ENCODE measurements around the gene FRAS1. TPM values are rescaled to one million over a fixed set of nuclear protein-coding genes. Genes with fewer than 3 reads are reported as not detected.
"Not testable (repeated sequence)": the region's sequence is repeated elsewhere in the genome, so short reads cannot be mapped to it uniquely, and the experiment has no call there.

FRAS1 gene
- total and polyA plus RNA-seq, 8 donors: 4.7 to 21.5 (median 14.7) TPM

DNA sequence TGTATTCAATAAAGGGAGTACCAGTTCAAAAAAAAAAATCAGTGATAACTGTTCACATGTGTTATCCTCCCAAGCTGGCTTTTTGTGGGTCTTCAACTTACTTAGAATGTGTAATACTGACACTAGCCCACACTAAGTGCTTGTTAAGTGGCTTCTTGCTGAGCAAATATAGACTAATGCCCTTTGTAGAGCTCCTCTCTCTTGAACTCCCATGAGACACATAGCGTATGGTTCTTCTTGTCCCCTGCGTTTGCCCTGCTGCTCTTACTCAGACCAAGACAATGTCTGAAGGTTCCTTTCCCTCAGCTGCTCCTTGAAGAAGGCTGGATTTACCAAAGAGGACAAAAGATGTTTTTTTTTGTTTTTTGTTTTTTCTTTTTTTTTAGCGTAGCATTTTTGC is 110.9 kb downstream of the FRAS1 start:
- Histone ChIP-seq H3K9me3 (no peaks in the 10 kb centered on the region), H3K27me3 (no peaks in the 10 kb centered on the region), H3K4me1 (no peaks in the 10 kb centered on the region), H3K4me3 (no peak overlapping the region), H3K27ac (no peak overlapping the region), H3K36me3 (no peaks in the 10 kb centered on the region)
- no peak for FAIRE-seq
- no peak for ATAC-seq
- TF ChIP-seq, protein P1, sequence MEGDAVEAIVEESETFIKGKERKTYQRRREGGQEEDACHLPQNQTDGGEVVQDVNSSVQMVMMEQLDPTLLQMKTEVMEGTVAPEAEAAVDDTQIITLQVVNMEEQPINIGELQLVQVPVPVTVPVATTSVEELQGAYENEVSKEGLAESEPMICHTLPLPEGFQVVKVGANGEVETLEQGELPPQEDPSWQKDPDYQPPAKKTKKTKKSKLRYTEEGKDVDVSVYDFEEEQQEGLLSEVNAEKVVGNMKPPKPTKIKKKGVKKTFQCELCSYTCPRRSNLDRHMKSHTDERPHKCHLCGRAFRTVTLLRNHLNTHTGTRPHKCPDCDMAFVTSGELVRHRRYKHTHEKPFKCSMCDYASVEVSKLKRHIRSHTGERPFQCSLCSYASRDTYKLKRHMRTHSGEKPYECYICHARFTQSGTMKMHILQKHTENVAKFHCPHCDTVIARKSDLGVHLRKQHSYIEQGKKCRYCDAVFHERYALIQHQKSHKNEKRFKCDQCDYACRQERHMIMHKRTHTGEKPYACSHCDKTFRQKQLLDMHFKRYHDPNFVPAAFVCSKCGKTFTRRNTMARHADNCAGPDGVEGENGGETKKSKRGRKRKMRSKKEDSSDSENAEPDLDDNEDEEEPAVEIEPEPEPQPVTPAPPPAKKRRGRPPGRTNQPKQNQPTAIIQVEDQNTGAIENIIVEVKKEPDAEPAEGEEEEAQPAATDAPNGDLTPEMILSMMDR (IDR thresholded peaks at IDR 0.05): no peak
- 82 to 89% methylated on average over 3 of the region's 3 CpGs for WGBS, 2 donors
- no peak for DNase-seq
- intact Hi-C loops (cut with DNase I): no loop called here

DNA sequence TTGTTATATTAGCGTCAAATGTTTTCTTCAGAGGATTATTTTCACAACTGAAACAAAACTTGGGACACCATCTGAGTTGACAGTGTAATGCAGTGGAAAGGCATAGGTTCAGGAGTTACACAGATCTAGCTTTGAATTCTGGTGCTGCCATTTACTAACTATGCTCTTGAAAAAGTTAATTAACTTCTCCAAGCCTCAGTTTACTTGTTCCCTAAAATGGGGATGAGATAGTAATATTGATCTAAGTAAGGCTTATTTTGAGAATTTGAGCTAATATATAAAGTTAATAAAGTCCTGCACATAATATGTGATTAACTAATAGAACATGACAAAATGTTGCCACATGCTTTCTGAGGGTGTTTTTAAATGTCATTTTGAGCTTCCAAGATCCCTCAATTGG is 112.6 kb downstream of the FRAS1 start:
- intact Hi-C loops (cut with DNase I): no loop called here
- TF ChIP-seq, protein P1 (IDR thresholded peaks at IDR 0.05): no peak
- Histone ChIP-seq H3K27me3 (no peaks in the 10 kb centered on the region), H3K4me3 (no peak overlapping the region), H3K9me3 (no peaks in the 10 kb centered on the region), H3K4me1 (no peaks in the 10 kb centered on the region), H3K27ac (no peak overlapping the region), H3K36me3 (no peaks in the 10 kb centered on the region)
- FAIRE-seq (no peak), DNase-seq (no peak), ATAC-seq (no peak)
- 91 to 100% methylated on average over 1 of the region's 1 CpG for WGBS, 2 donors

DNA sequence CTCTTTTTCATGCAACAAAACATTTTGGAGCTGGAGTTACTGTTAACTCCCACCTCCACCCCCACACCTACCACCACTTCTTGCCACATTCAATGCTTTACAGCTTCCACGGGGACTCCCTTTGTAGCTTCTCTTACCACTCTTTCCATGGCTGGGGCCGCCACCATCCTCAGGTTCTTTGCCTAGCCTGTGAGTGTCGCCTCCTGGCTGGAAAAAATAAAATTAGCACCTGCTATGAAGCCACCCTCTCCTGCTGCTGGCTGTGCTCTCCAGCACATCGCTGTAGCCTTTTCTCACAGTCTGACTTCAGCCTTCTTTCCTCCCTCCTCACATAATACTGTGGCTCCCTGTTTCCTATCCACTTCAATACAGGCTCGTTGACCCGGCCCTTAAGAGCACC is 114.4 kb downstream of the FRAS1 start:
- Histone ChIP-seq H3K27me3 (no peaks in the 10 kb centered on the region), H3K9me3 (no peaks in the 10 kb centered on the region), H3K4me3 (no peak overlapping the region), H3K4me1 (no peaks in the 10 kb centered on the region), H3K36me3 (no peaks in the 10 kb centered on the region), H3K27ac (no peak overlapping the region)
- TF ChIP-seq, protein P1 (IDR thresholded peaks at IDR 0.05): no peak
- intact Hi-C loops (cut with DNase I): no loop called here
- DNase-seq (no peak), ATAC-seq (no peak), FAIRE-seq (no peak)
- WGBS, 2 donors: 84 to 91% methylated on average over 6 of the region's 6 CpGs

DNA sequence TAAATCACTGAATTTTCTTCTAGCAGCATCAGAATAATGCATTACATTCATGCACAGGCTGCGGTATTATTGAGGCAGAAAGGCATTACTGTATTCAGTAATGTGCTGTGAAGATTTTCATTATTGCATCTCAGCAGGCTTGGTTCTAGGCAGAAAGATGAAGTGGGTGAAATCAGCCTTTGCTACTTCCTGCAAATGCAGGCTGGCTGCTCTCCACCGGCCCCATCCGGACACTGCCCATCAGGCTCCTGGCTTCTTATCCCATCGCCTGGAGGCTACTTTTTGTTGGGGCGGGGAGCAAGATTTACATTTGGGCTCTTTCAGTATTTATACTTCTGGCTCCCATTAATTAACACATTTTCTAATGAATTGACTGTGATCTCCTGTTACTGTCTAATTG is 117.8 kb downstream of the FRAS1 start:
- Histone ChIP-seq H3K9me3 (no peaks in the 10 kb centered on the region), H3K27ac (peak overlapping the region in 1 of 4 donors; percentile 2), H3K36me3 (no peaks in the 10 kb centered on the region), H3K4me3 (no peak overlapping the region), H3K4me1 (peaks cover 0 to 5% (median 0%) of the 10 kb centered on the region in 3 donors), H3K27me3 (no peaks in the 10 kb centered on the region)
- no peak for ATAC-seq
- no peak for DNase-seq
- TF ChIP-seq, protein P1 (IDR thresholded peaks at IDR 0.05): no peak
- intact Hi-C loops (cut with DNase I): no loop called here
- no peak for FAIRE-seq
- 61 to 75% methylated on average over 5 of the region's 5 CpGs for WGBS, 2 donors

DNA sequence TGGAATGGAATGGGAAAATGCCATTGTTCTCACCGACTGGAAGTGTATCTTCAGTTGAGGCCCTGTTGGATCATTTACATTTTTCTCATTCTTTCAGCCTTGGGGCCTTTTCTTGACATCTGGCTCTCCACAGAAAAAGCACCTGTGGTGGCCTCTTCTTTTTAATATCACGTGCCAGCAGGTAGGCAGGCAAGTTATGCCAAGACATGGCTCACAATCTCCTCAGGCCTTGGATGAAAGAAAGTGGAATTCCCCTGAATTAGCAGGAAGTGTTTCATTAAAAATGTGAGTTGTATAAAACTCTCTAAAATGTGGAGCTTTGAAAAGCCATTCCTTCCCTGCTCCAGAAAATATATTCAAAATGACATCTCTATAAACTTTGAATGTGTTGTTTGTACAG is 122.1 kb downstream of the FRAS1 start:
- ATAC-seq (peak in 2 of 4 donors; percentile 59 to 72), FAIRE-seq (no peak), DNase-seq (peak in 1 of 6 donors; percentile 35)
- peaks cover 0 to 5% (median under 1%) of the 10 kb centered on the region in 3 donors for H3K4me1 ChIP-seq
- peak overlapping the region in 2 of 4 donors; percentile 59 to 64 for H3K27ac ChIP-seq
- H3K9me3 ChIP-seq: no peaks in the 10 kb centered on the region
- H3K27me3 ChIP-seq: no peaks in the 10 kb centered on the region
- intact Hi-C loops (cut with DNase I): no loop called here
- H3K36me3 ChIP-seq: no peaks in the 10 kb centered on the region
- TF ChIP-seq, protein P1 (IDR thresholded peaks at IDR 0.05): no peak
- no peak overlapping the region for H3K4me3 ChIP-seq
- 37 to 40% methylated on average over 2 of the region's 2 CpGs for WGBS, 2 donors

DNA sequence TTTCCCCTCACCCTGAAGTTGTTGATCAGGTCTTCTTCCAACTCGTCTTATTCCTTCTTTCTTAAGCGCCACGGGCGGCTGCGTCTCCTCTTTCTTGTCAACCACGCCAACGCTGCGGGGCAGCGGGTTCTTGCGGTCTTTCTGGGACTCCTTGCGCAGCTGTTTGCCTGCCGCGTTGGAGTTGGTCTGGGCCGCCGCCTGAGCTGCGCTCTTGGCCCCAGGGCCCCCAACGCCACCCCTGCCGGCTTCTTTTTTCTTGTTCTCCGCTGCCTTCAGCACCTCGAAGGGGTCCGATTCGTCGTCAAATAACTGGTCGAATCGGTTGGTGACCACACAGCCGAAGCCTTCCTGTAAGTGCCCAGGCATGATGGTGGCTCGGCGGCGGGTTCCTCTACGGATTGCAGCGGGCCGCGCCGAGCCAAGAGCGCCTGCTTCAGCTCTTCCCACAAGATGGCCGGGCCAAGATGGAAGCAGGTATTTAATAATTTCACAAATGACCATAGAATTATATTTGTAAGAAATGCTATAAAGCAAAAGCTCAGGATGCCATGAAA is 124.6 kb downstream of the FRAS1 start:
- H3K27me3 ChIP-seq; intact Hi-C loops (cut with DNase I): not testable (repeated sequence)
- peak in 1 of 6 donors; percentile 32 for DNase-seq

More for the DNA sequence above, 124.6 kb downstream of the FRAS1 start:
- H3K4me1 ChIP-seq: peaks cover 0 to 18% (median 13%) of the 10 kb centered on the region in 3 donors
- not testable (repeated sequence) for H3K36me3 ChIP-seq, ATAC-seq, H3K9me3 ChIP-seq, H3K4me3 ChIP-seq, FAIRE-seq, H3K27ac ChIP-seq
- 92 to 96% methylated on average over 36 of the region's 36 CpGs for WGBS, 2 donors

Measured in pancreas (tissue), 10 donors.